AG04449 (cell line): ENCODE results near the gene CLPTM1L.

Source experiments
- CTCF ChIA-PET: fragments of 350-600 bp; formaldehyde crosslinking; extraction: SDS; loops from one replicate; lab custom pipeline; 2021; ENCODE audit warnings: antibody characterized with exemption; lab: Yijun Ruan, JAX
- POLR2A ChIA-PET: fragments of 400-600, 350-600 bp; formaldehyde crosslinking; extraction: SDS; loops from one replicate; lab custom pipeline; 2020; ENCODE audit warnings: antibody characterized with exemption, inconsistent platforms; lab: Yijun Ruan, JAX
- DNase-seq: peaks from one replicate; pipeline ENCODE4 v3.0.0-alpha.2; 2010; ENCODE audit warnings: low read depth, low spot score
- H3K4me3 ChIP-seq: 2 replicates; pipeline ENCODE4 v1.5.1; 2011; ENCODE audit warnings: low read depth, mild to moderate bottlenecking, control low read depth, low read length
- CTCF ChIP-seq: IDR thresholded peaks from one replicate; pipeline ENCODE4 v1.5.1; 2011; ENCODE audit warnings: mild to moderate bottlenecking, moderate library complexity, low read length, control low read depth, inconsistent platforms; ENCODE audit not compliant: insufficient read depth; ENCODE audit errors: missing control alignments

The CLPTM1L gene

GRCh38 chr5:1358726-1359025 is 13.8 kb upstream of the CLPTM1L start:
- no peak for DNase-seq
- H3K4me3 ChIP-seq, result no peak overlapping the region
- ChIA-PET POLR2A (no interaction called here), CTCF (no interaction called here)
- TF ChIP-seq CTCF, result no peak

GRCh38 chr5:1357946-1358725 is 13.2 kb upstream of the CLPTM1L start:
- DNase-seq, result no peak

GRCh38 chr5:1356873-1357787 is 12.2 kb upstream of the CLPTM1L start:
- no peak overlapping the region for H3K4me3 ChIP-seq
- DNase-seq, result no peak
- ChIA-PET CTCF (no interaction called here), POLR2A (no interaction called here)
- no peak for TF ChIP-seq CTCF

More at GRCh38 chr5:1357946-1358725, 13.2 kb upstream of the CLPTM1L start:
- ChIA-PET POLR2A (no interaction called here), CTCF (no interaction called here)
- TF ChIP-seq CTCF, result no peak
- H3K4me3 ChIP-seq, result no peak overlapping the region

- H3K4me3 ChIP-seq, result no peak overlapping the region
- DNase-seq, result no peak
- CTCF ChIA-PET, result interaction anchor here (0.7 to 1.1 kb wide), 2 partner anchors 25 to 291 kb away, joined by 3 read pairs; no protein-coding TSS in a partner anchor
- POLR2A ChIA-PET, result no interaction called here
- TF ChIP-seq CTCF, result no peak
Measured at GRCh38 chr5:1354576-1354975, 9.7 kb upstream of the CLPTM1L start.

- no peak for DNase-seq
- POLR2A ChIA-PET, result no interaction called here
- H3K4me3 ChIP-seq, result no peak overlapping the region
- TF ChIP-seq CTCF, result no peak
- CTCF ChIA-PET, result interaction anchor here (0.7 kb wide), 1 partner anchor 337 kb away, joined by 3 read pairs; no protein-coding TSS in a partner anchor
Measured at GRCh38 chr5:1352231-1353219, 7.6 kb upstream of the CLPTM1L start.
